PFSK-1 (cell line): ENCODE measurements around the gene IKZF5.

Experiments
- POLR2AphosphoS5 ChIP-seq: IDR thresholded peaks from 2 replicates; pipeline ENCODE4 v1.6.1; 2012; ENCODE audit warnings: low read depth, mild to moderate bottlenecking, control low read depth, low read length, moderate library complexity
- TAF1 ChIP-seq: IDR thresholded peaks from 2 replicates; pipeline ENCODE4 v1.6.1; 2012; ENCODE audit warnings: low read length, control low read depth, borderline replicate concordance; ENCODE audit not compliant: insufficient read depth
- TF ChIP-seq, protein P1 (sequence below), 2 experiments: IDR thresholded peaks; 2 replicates each; pipeline versions ENCODE4 v1.6.1 to v1.8.0; 2011 to 2012; ENCODE audit warnings: low read depth in 2 of 2, low read length in 2 of 2, control low read depth in 1 of 2, inconsistent platforms in 1 of 2, mild to moderate bottlenecking in 1 of 2, moderate library complexity in 1 of 2; ENCODE audit not compliant: insufficient read depth in 1 of 2

GRCh38 chr10:122986335-122986734, 22.3 kb downstream of the IKZF5 start:
- TF ChIP-seq, protein P1, sequence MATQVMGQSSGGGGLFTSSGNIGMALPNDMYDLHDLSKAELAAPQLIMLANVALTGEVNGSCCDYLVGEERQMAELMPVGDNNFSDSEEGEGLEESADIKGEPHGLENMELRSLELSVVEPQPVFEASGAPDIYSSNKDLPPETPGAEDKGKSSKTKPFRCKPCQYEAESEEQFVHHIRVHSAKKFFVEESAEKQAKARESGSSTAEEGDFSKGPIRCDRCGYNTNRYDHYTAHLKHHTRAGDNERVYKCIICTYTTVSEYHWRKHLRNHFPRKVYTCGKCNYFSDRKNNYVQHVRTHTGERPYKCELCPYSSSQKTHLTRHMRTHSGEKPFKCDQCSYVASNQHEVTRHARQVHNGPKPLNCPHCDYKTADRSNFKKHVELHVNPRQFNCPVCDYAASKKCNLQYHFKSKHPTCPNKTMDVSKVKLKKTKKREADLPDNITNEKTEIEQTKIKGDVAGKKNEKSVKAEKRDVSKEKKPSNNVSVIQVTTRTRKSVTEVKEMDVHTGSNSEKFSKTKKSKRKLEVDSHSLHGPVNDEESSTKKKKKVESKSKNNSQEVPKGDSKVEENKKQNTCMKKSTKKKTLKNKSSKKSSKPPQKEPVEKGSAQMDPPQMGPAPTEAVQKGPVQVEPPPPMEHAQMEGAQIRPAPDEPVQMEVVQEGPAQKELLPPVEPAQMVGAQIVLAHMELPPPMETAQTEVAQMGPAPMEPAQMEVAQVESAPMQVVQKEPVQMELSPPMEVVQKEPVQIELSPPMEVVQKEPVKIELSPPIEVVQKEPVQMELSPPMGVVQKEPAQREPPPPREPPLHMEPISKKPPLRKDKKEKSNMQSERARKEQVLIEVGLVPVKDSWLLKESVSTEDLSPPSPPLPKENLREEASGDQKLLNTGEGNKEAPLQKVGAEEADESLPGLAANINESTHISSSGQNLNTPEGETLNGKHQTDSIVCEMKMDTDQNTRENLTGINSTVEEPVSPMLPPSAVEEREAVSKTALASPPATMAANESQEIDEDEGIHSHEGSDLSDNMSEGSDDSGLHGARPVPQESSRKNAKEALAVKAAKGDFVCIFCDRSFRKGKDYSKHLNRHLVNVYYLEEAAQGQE (IDR thresholded peaks at IDR 0.05; ENCODE audit: insufficient read depth in 1 of 2, low read depth in 2 of 2, low read length in 2 of 2) = no peak
- no peak for TF ChIP-seq POLR2AphosphoS5
- no peak for TF ChIP-seq TAF1
